HG03066 (cell line): Measurements from ENCODE around the gene FAM131A.

ENCODE experiments used
- ATAC-seq: cut with Tn5 transposase; IDR thresholded peaks from one replicate; pipeline ENCODE4 v1.9.1; 2021; ENCODE audit warnings: low read depth; ENCODE audit not compliant: unreplicated experiment

The FAM131A gene

GRCh38 chr3:184354754-184355153, 17.4 kb downstream of the FAM131A start:
- ATAC-seq = no peak

GRCh38 chr3:184355261-184356040, 18.1 kb downstream of the FAM131A start:
- ATAC-seq = no peak

- ATAC-seq = no peak
Observed at GRCh38 chr3:184357248-184358123, 20.1 kb downstream of the FAM131A start.

- ATAC-seq = no peak
Observed at GRCh38 chr3:184358124-184358767, 20.8 kb downstream of the FAM131A start.

GRCh38 chr3:184358921-184359350, 21.5 kb downstream of the FAM131A start:
- no peak for ATAC-seq

- ATAC-seq = no peak
Observed at GRCh38 chr3:184359610-184360009, 22.2 kb downstream of the FAM131A start.

- no peak for ATAC-seq
Observed at GRCh38 chr3:184360070-184360928, 22.9 kb downstream of the FAM131A start.

GRCh38 chr3:184360929-184361531, 23.6 kb downstream of the FAM131A start:
- no peak for ATAC-seq

- peak; percentile 35 for ATAC-seq
Observed at GRCh38 chr3:184361532-184361931, 24.1 kb downstream of the FAM131A start, which contains the start of the genes CLCN2 and POLR2H. TSS of gene CLCN2 (minus strand) at chr3:184361605. CDS start at chr3:184361479, 126 bp downstream. TSS of gene POLR2H (plus strand) at chr3:184361710. CDS start at chr3:184363493, 1,783 bp downstream.

GRCh38 chr3:184361932-184362667, 24.7 kb downstream of the FAM131A start:
- peak; percentile 8 for ATAC-seq

GRCh38 chr3:184362668-184363546, 25.5 kb downstream of the FAM131A start:
- peak; percentile 82 for ATAC-seq

- ATAC-seq = no peak
Observed at GRCh38 chr3:184366619-184367289, 29.4 kb downstream of the FAM131A start.

GRCh38 chr3:184368116-184368515, 30.7 kb downstream of the FAM131A start:
- ATAC-seq = no peak

GRCh38 chr3:184368586-184369183, 31.3 kb downstream of the FAM131A start:
- no peak for ATAC-seq

- ATAC-seq = no peak
Observed at GRCh38 chr3:184371570-184372018, 34.2 kb downstream of the FAM131A start.

GRCh38 chr3:184372296-184372821, 35.0 kb downstream of the FAM131A start:
- no peak for ATAC-seq

- ATAC-seq = no peak
Observed at GRCh38 chr3:184372911-184373310, 35.5 kb downstream of the FAM131A start.
